ENCODE data around the gene RAB15. TPM values are rescaled to one million over a fixed set of nuclear protein-coding genes. Genes with fewer than 3 reads are reported as not detected.

The RAB15 gene
- total RNA-seq, 1 experiment from 2014 or later = 3.3 TPM

DNA sequence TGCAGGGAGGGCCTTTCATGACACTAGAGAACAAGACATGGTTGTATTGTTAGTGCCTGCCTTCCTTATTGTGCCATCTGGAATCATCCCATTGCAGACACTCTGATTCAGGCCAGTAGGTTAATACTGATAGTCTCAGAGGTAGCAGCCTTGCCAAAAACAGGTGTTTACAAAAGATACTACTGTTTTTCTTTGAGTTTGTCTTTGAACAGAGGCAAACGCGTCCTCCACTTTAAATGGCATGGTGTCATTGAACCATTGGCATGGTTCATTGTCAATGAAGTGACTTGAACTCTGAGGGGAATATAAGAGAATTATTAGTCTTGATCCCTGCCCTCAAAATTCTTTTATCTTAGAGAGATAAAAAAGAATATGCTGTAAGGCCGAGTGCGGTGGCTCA lies 18.8 kb upstream of the RAB15 start:
- Histone ChIP-seq H3K4me1 (ENCODE audit: control insufficient read depth in 1 of 2, insufficient read depth in 2 of 2, low read length in 2 of 2) (peaks cover 7 to 16% of the 10 kb centered on the region in 2 experiments), H2AFZ (ENCODE audit: low read depth, low read length, poor library complexity, severe bottlenecking) (no peak overlapping the region), H3K9ac (ENCODE audit: low read length) (no peak overlapping the region), H3K79me2 (ENCODE audit: insufficient read depth, low read length) (peaks cover 68% of the 10 kb centered on the region), H3K9me3 (ENCODE audit: control insufficient read depth in 1 of 2, insufficient read depth in 1 of 2, low read depth in 1 of 2, low read length in 2 of 2) (no peaks in the 10 kb centered on the region), H3K36me3 (ENCODE audit: control insufficient read depth in 1 of 2, insufficient read depth in 2 of 2, low read length in 2 of 2) (no peaks in the 10 kb centered on the region), H3K27ac (ENCODE audit: low read depth, low read length) (no peak overlapping the region), H3K9me2 (ENCODE audit: insufficient read depth) (no peaks in the 10 kb centered on the region), H3K4me2 (ENCODE audit: low read length) (no peak overlapping the region), H3K27me3 (ENCODE audit: insufficient read depth, low read length) (no peaks in the 10 kb centered on the region), H4K20me1 (ENCODE audit: insufficient read depth) (no peaks in the 10 kb centered on the region), H3K4me3 (replicated peaks in 1 of 2; ENCODE audit: low read depth in 1 of 2, low read length in 2 of 2) (no peak overlapping the region)
- ChIA-PET POLR2A (no interaction called here), RAD21 (ENCODE audit: low non-redundant PET in 1 of 2, low total read pairs in 2 of 2, uncharacterized antibody in 2 of 2, unreplicated experiment in 2 of 2) (no interaction called here), CTCF (no interaction called here)
- no TSS peak for BruUV-seq (replicated peaks)
- ATAC-seq = no peak
- no peak for TF ChIP-seq YY1 (IDR thresholded peaks at IDR 0.05; ENCODE audit: extremely low read depth, insufficient replicate concordance, low read depth, low read length)
- TF ChIP-seq ATF3 (IDR thresholded peaks at IDR 0.05) = no peak
- TF ChIP-seq CBX3 (IDR thresholded peaks at IDR 0.05; ENCODE audit: low read depth) = no peak
- TF ChIP-seq EGR1 (IDR thresholded peaks at IDR 0.05; ENCODE audit: low read depth) = no peak
- TF ChIP-seq CEBPB (IDR thresholded peaks at IDR 0.05; ENCODE audit: low read depth) = no peak
- no peak for TF ChIP-seq FOSL1 (IDR thresholded peaks at IDR 0.05; ENCODE audit: low read depth)
- TF ChIP-seq ELF1 (IDR thresholded peaks at IDR 0.05; ENCODE audit: borderline replicate concordance, low read depth) = no peak
- TF ChIP-seq MAX (IDR thresholded peaks at IDR 0.05) = no peak
- TF ChIP-seq JUND (IDR thresholded peaks at IDR 0.05) = no peak
- no peak for TF ChIP-seq ZFX (IDR thresholded peaks at IDR 0.05)
- TF ChIP-seq EZH2 (IDR thresholded peaks at IDR 0.05) = no peak
- TF ChIP-seq RAD21 (IDR thresholded peaks at IDR 0.05; ENCODE audit: low read depth) = no peak
- no peak for DNase-seq (ENCODE audit: low read depth, low spot score)
- intact Hi-C loops (cut with micrococcal nuclease) = no loop called here

DNA sequence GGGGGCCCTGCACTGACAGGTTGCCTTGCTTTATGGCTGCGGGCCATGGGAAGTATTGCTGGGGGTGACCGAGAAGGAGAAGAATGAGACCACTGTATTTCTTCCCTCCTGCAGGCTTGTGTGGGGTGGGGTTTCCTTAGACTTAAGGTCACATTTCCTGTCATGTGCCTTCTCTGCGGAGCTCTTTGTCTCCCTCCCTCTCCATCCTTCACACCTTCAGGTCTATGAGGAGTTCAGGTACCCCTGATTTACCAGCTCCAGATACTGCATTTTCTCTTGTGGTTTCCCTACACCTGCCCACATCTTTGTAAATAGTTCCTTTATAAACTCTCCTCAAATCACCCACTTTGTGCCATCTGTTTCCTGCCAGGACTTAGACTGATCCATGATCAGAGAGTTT lies 18.2 kb upstream of the RAB15 start:
- Histone ChIP-seq H2AFZ (ENCODE audit: low read depth, low read length, poor library complexity, severe bottlenecking) (no peak overlapping the region), H3K27ac (ENCODE audit: low read depth, low read length) (no peak overlapping the region), H3K79me2 (ENCODE audit: insufficient read depth, low read length) (peaks cover 67% of the 10 kb centered on the region), H3K4me2 (ENCODE audit: low read length) (no peak overlapping the region), H3K9me3 (ENCODE audit: control insufficient read depth in 1 of 2, insufficient read depth in 1 of 2, low read depth in 1 of 2, low read length in 2 of 2) (no peaks in the 10 kb centered on the region), H3K9ac (ENCODE audit: low read length) (no peak overlapping the region), H3K9me2 (ENCODE audit: insufficient read depth) (no peaks in the 10 kb centered on the region), H3K36me3 (ENCODE audit: control insufficient read depth in 1 of 2, insufficient read depth in 2 of 2, low read length in 2 of 2) (no peaks in the 10 kb centered on the region), H3K4me1 (ENCODE audit: control insufficient read depth in 1 of 2, insufficient read depth in 2 of 2, low read length in 2 of 2) (peaks cover 8 to 18% of the 10 kb centered on the region in 2 experiments), H3K4me3 (replicated peaks in 1 of 2; ENCODE audit: low read depth in 1 of 2, low read length in 2 of 2) (no peak overlapping the region), H4K20me1 (ENCODE audit: insufficient read depth) (no peaks in the 10 kb centered on the region), H3K27me3 (ENCODE audit: insufficient read depth, low read length) (no peaks in the 10 kb centered on the region)
- intact Hi-C loops (cut with micrococcal nuclease) = no loop called here
- ATAC-seq (no peak), DNase-seq (ENCODE audit: low read depth, low spot score) (no peak)
- BruUV-seq (replicated peaks) = no TSS peak
- CTCF ChIA-PET = no interaction called here
- POLR2A ChIA-PET = no interaction called here
- RAD21 ChIA-PET (ENCODE audit: low non-redundant PET in 1 of 2, low total read pairs in 2 of 2, uncharacterized antibody in 2 of 2, unreplicated experiment in 2 of 2) = no interaction called here
- TF ChIP-seq CBX3 (IDR thresholded peaks at IDR 0.05; ENCODE audit: low read depth) = no peak
- TF ChIP-seq ATF3 (IDR thresholded peaks at IDR 0.05) = no peak
- TF ChIP-seq SIN3A (IDR thresholded peaks at IDR 0.05; ENCODE audit: low read depth) = no peak
- TF ChIP-seq ELF1 (IDR thresholded peaks at IDR 0.05; ENCODE audit: borderline replicate concordance, low read depth) = no peak
- TF ChIP-seq CEBPB (IDR thresholded peaks at IDR 0.05; ENCODE audit: low read depth) = no peak
- TF ChIP-seq SP1 (IDR thresholded peaks at IDR 0.05; ENCODE audit: low read depth) = no peak
- TF ChIP-seq EGR1 (IDR thresholded peaks at IDR 0.05; ENCODE audit: low read depth) = no peak
- TF ChIP-seq, protein P1, sequence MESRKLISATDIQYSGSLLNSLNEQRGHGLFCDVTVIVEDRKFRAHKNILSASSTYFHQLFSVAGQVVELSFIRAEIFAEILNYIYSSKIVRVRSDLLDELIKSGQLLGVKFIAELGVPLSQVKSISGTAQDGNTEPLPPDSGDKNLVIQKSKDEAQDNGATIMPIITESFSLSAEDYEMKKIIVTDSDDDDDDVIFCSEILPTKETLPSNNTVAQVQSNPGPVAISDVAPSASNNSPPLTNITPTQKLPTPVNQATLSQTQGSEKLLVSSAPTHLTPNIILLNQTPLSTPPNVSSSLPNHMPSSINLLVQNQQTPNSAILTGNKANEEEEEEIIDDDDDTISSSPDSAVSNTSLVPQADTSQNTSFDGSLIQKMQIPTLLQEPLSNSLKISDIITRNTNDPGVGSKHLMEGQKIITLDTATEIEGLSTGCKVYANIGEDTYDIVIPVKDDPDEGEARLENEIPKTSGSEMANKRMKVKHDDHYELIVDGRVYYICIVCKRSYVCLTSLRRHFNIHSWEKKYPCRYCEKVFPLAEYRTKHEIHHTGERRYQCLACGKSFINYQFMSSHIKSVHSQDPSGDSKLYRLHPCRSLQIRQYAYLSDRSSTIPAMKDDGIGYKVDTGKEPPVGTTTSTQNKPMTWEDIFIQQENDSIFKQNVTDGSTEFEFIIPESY (IDR thresholded peaks at IDR 0.05; ENCODE audit: extremely low read depth, insufficient replicate concordance, low read length) = no peak
- no peak for TF ChIP-seq ZNF274 (IDR thresholded peaks at IDR 0.05; ENCODE audit: low read depth, low read length)
- TF ChIP-seq FOSL1 (IDR thresholded peaks at IDR 0.05; ENCODE audit: low read depth) = no peak
- TF ChIP-seq ZFX (IDR thresholded peaks at IDR 0.05) = no peak
- TF ChIP-seq EZH2 (IDR thresholded peaks at IDR 0.05) = no peak
